ENCODE measurements around the gene C1orf35.
"Not testable (repeated sequence)": the region's sequence is repeated elsewhere in the genome, so short reads cannot be mapped to it uniquely, and the experiment has no call there.

The C1orf35 gene

DNA sequence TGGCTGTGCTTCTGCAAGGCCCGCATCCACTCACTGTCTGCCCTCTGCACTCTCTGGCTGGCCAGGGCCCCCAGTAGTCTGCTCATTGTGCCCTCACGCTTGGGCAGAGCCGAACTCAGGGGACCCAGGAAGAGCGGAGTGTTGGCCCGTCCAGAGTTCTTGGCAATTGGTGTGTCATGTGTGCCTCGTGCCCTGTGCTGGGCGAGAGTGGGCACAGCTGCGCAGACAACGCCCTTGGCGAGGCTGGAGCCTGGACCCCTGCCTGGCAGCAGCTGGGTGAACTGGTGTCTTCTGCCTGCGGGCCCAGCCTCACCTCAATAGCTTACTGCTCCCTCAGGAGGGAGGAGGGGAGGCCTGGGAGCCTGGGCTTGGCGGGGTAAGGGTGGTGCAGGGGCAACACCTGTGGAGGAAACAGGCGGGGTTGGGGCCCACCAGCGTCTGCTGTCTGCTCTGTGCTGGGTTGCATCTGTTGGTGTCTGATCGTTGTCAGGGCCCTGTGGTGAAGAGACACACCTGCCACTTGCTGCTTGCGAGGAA is 39.1 kb upstream of the C1orf35 start:
- DNase-seq: no peak

DNA sequence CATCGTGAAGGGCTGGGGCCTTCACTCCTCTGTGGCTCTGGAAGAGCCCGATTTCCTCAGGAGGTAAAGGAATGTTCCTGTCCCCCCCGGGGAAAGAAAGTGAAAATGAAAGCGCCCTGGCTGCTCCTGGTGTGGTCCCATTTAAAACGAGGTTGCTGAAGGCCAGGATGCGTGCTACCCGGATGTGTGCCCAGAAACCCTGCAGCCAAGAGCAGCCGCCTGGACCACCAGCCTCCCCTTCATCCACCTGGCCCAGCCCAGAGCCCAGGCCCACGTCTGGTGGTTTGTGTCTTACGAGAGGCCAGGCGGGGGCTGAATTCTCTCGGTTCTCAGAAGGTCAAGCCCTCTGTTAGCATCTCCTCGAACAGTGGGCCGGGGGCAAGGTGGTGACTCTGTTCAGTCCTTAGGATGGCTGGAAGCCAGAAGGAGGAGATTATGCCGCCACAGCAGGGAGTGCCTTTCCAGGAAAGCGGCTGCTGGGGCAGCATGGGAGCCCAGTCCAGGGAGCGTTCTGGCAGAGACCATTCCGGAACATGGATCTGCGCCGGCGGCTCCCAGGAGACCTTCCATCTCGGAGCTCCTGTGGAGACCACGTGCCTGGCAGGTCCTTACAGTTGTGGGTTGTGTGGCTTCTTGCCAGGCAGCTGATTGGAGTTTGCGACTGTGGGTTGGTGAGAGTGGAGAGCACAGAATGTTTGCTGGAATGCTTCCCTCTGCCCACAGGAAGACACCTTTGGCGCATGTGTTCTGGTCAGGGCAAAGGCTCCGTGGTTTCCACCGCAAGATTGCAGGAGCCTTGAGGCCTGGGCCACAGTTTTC is 38.3 kb upstream of the C1orf35 start:
- no peak for DNase-seq

DNA sequence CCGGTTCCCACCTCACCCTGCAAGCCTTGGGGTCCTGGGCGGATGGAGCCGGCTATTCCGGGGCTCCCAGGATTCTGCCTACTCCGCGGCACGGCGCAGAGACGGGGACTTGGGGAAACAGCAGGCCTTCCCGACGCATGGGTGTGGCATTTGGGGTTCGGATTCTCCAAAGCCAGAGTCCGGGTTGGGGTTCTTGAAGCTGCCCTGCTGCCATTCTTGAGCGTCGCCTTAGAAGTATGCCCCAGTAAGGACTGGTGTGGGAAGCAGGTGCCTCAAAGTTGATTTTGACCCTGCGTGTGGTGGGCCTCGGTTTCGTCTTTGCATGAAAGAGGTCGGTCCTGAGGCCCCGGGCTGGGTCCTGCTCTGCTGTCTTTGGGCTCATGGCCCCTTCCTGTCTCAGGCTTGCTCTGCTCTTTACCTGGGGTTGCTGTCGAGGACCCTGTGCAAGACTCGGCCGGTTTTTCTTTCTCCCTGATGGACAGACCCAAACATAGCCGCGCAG is 37.6 kb upstream of the C1orf35 start:
- DNase-seq: no peak

DNA sequence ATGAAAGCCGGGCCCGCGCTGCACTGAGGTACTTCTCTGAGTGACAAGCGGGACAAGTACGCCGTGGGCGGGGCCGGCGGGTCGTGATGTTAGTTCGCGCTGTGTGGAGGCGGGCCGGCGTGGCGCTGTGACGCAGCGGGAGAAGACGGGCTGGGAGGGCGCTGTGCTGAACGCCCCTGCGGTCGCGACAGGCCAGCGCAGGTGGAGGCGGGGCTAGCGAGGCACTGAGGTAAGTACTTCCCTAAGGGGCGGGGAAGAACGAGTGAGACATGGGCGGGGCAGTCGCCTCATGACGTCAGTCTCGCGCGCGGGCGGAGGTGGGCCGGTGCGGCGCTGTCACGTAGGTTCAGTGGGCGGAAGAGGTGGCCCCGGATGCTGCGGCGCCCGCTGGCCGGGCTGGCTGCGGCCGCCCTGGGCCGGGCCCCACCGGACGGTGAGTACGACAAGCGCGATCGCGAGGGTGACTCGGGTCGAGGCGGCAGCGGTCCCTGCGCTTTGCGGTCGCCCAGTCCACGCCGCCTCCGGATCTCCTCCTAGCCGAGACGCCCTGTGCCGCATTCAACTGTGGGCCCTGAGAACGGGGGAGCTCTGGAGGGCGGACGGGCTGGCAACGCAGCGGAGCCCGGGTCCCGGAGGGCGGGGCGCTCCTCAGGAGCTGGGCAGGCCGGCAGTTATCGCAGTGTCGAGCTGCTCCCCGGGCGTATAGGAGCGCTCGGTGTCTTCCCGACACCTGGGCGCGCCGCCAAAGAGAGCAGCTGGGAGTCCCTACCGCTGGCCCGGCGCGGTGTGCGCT is 37.0 kb upstream of the C1orf35 start, which contains the start of gene GUK1:
Gene GUK1 (plus strand): TSS at position 349 of the 793 bp plus-strand sequence. CDS start 24 bp downstream, at position 373.
- peak; percentile 99 for DNase-seq

- DNase-seq: no peak
Observed at GRCh38 chr1:228139406-228139930, 36.3 kb upstream of the C1orf35 start.

GRCh38 chr1:228136901-228137300 is 33.8 kb upstream of the C1orf35 start:
- no peak for DNase-seq

- DNase-seq: no peak
Observed at GRCh38 chr1:228134591-228134990, 31.5 kb upstream of the C1orf35 start.

- no peak for DNase-seq
Observed at GRCh38 chr1:228131766-228132165, 28.6 kb upstream of the C1orf35 start.

GRCh38 chr1:228125185-228125584 is 22.1 kb upstream of the C1orf35 start:
- no peak for DNase-seq

DNA sequence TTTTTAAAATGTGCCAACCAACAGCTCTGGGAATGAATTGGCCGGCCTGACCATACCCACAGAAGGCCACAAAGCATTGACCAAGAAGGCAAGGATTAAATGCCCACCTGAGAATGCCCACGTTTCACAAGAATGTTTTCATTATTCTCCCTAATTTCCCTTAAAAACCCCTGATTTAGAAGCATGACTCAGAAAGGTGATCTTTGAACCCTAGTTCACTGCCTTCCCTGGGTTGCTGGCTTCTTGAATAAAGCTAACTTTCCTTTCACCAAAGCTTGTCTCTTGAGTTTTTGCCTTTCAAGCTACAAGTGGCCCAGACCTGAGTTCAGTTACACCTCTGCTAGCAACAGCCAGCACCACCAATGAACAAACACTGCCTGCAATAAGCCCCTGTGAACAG is 20.4 kb upstream of the C1orf35 start:
- DNase-seq: no peak

- DNase-seq: no peak
Observed at GRCh38 chr1:228122921-228123441, 19.9 kb upstream of the C1orf35 start.

- DNase-seq: no peak
Observed at GRCh38 chr1:228120857-228121489, 17.8 kb upstream of the C1orf35 start.

GRCh38 chr1:228120351-228120750 is 17.2 kb upstream of the C1orf35 start:
- DNase-seq: no peak

GRCh38 chr1:228118040-228118439 is 14.9 kb upstream of the C1orf35 start:
- no peak for DNase-seq

- DNase-seq: no peak
Observed at GRCh38 chr1:228117335-228117734, 14.2 kb upstream of the C1orf35 start.

GRCh38 chr1:228114827-228115226 is 11.7 kb upstream of the C1orf35 start:
- DNase-seq: no peak

- DNase-seq: no peak
Observed at GRCh38 chr1:228112617-228113016, 9.5 kb upstream of the C1orf35 start.

DNA sequence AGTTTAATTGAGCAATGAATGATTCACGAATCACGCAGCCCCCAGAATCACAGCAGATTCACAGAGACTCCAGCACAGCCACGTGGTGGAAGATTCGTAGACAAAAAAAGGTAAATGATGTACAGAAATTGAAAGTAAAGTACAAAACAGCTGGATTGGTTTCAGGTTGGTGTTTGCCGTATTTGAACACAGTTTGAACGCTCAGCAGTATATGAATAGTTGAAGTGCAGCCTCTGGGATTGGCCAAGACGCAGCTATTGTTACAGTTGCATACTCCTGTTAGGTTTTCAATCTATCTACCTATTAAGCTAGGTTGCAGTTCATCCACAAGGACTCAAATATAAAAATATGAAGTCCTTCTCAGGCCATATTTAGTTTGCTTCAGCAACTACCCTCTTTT is 9.0 kb upstream of the C1orf35 start:
- no peak for DNase-seq

GRCh38 chr1:228111315-228111714 is 8.2 kb upstream of the C1orf35 start:
- DNase-seq: not testable (repeated sequence)

- no peak for DNase-seq
Observed at GRCh38 chr1:228110556-228110955, 7.4 kb upstream of the C1orf35 start.

GRCh38 chr1:228109962-228110488 is 6.9 kb upstream of the C1orf35 start:
- peak in 1 of 2 experiments; percentile 41 for DNase-seq
